K562 (cell line): ENCODE results near the gene FMC1.

ENCODE experiments used
- BHLHE40 ChIP-seq: IDR thresholded peaks from 2 replicates; pipeline ENCODE4 v1.6.1; 2011; ENCODE audit warnings: low read length, improper control_type of control experiment
- EP300 ChIP-seq: IDR thresholded peaks from 2 replicates; pipeline ENCODE4 v1.6.1; 2012; ENCODE audit warnings: low read length, improper control_type of control experiment
- HSF4 ChIP-seq: fragments of 250-450 bp; sonication (Bioruptor Pico); IDR thresholded peaks from 2 replicates; pipeline ENCODE4 v2.1.2; 2022; ENCODE audit warnings: mild to moderate bottlenecking, moderate library complexity, borderline replicate concordance
- NCOA1 ChIP-seq: fragments of 450-650 bp; IDR thresholded peaks from 2 replicates; pipeline ENCODE4 v1.6.1; 2016; ENCODE audit warnings: low read depth
- NRF1 ChIP-seq, 2 experiments: fragments of 450-650 bp; IDR thresholded peaks in 1 of 2; conservative IDR thresholded peaks in 1 of 2; 2 replicates each; pipeline ENCODE4 v1.6.1; 2014; ENCODE audit warnings: mild to moderate bottlenecking in 2 of 2
- POLR2A ChIP-seq: fragments of 450-650 bp; conservative IDR thresholded peaks from 2 replicates; pipeline ENCODE4 v1.6.1; 2016
- POLR2AphosphoS5 ChIP-seq: IDR thresholded peaks from 2 replicates; pipeline ENCODE4 v1.6.1; 2011; ENCODE audit warnings: mild to moderate bottlenecking, low read depth, low read length, moderate library complexity; ENCODE audit not compliant: control insufficient read depth, insufficient read depth
- ZNF384 ChIP-seq: IDR thresholded peaks from 2 replicates; pipeline ENCODE4 v1.6.1; 2012; ENCODE audit warnings: low read depth, low read length, improper control_type of control experiment
- TF ChIP-seq, protein P1 (sequence below), 3 experiments: IDR thresholded peaks in 2 of 3; conservative IDR thresholded peaks in 1 of 3; 2 replicates each; pipeline ENCODE4 v1.5.1; 2011 to 2012; ENCODE audit warnings: low read length in 3 of 3, mild to moderate bottlenecking in 3 of 3, control low read depth in 2 of 3, improper control_type of control experiment in 1 of 3, inconsistent platforms in 1 of 3, low read depth in 1 of 3, mixed read lengths in 1 of 3, moderate library complexity in 1 of 3; ENCODE audit not compliant: insufficient read depth in 2 of 3
- TF ChIP-seq, protein P2 (sequence below): fragments of 250-450 bp; sonication (Bioruptor Pico); IDR thresholded peaks from 2 replicates; pipeline ENCODE4 v1.5.0; 2022; ENCODE audit warnings: mild to moderate bottlenecking
- TF ChIP-seq, protein P3 (sequence below): sonication (generic); formaldehyde crosslinking; IDR thresholded peaks from 2 replicates; pipeline ENCODE4 v1.8.1; 2023; ENCODE audit warnings: mild to moderate bottlenecking, missing genetic modification reagents, moderate library complexity
- TF ChIP-seq, protein P4 (sequence below): fragments of 450-650 bp; formaldehyde crosslinking; IDR thresholded peaks from 2 replicates; pipeline ENCODE4 v1.4.0; 2022; ENCODE audit warnings: missing genetic modification characterization

DNA sequence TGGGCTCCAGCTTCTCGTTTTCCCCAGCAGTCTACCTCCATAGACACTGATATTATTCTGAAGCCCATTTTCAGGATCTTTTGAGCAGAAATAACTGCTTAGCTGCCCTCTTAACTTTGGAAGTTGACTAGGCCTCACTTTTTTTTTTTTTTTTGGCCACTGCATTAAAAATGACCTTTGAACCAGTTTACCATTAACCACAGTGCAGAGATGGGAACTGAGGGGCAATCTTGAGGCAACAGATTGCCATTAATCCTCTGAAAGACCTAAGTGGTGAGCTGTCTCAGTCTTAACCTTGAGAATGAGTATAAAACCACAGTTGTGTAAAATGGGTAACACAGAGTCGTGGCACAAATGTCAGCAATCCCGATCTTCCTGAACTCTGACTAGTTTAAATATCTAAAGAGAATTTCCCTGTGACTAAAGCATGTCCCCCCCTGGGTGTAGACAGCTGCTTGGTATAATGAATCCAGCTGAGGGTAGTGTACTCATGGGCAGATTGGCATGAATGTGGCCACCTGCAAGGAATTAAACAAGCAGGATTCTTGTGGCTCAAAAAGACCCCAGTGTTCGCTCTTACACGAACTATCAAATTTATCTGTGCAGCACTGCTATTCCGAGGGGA lies 46.1 kb upstream of the FMC1 start:
- TF ChIP-seq, protein P1, sequence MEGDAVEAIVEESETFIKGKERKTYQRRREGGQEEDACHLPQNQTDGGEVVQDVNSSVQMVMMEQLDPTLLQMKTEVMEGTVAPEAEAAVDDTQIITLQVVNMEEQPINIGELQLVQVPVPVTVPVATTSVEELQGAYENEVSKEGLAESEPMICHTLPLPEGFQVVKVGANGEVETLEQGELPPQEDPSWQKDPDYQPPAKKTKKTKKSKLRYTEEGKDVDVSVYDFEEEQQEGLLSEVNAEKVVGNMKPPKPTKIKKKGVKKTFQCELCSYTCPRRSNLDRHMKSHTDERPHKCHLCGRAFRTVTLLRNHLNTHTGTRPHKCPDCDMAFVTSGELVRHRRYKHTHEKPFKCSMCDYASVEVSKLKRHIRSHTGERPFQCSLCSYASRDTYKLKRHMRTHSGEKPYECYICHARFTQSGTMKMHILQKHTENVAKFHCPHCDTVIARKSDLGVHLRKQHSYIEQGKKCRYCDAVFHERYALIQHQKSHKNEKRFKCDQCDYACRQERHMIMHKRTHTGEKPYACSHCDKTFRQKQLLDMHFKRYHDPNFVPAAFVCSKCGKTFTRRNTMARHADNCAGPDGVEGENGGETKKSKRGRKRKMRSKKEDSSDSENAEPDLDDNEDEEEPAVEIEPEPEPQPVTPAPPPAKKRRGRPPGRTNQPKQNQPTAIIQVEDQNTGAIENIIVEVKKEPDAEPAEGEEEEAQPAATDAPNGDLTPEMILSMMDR (IDR thresholded peaks at IDR 0.05 in 2 of 3, conservative IDR thresholded peaks at IDR 0.05 in 1 of 3; ENCODE audit: insufficient read depth in 2 of 3, low read depth in 1 of 3, low read length in 3 of 3): no peak
- TF ChIP-seq, protein P2, sequence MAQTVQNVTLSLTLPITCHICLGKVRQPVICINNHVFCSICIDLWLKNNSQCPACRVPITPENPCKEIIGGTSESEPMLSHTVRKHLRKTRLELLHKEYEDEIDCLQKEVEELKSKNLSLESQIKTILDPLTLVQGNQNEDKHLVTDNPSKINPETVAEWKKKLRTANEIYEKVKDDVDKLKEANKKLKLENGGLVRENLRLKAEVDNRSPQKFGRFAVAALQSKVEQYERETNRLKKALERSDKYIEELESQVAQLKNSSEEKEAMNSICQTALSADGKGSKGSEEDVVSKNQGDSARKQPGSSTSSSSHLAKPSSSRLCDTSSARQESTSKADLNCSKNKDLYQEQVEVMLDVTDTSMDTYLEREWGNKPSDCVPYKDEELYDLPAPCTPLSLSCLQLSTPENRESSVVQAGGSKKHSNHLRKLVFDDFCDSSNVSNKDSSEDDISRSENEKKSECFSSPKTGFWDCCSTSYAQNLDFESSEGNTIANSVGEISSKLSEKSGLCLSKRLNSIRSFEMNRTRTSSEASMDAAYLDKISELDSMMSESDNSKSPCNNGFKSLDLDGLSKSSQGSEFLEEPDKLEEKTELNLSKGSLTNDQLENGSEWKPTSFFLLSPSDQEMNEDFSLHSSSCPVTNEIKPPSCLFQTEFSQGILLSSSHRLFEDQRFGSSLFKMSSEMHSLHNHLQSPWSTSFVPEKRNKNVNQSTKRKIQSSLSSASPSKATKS: no peak
- TF ChIP-seq EP300: no peak
- no peak for TF ChIP-seq NRF1 (conservative IDR thresholded peaks at IDR 0.05 in 1 of 2, IDR thresholded peaks at IDR 0.05 in 1 of 2)
- TF ChIP-seq POLR2A: no peak
- TF ChIP-seq, protein P3, sequence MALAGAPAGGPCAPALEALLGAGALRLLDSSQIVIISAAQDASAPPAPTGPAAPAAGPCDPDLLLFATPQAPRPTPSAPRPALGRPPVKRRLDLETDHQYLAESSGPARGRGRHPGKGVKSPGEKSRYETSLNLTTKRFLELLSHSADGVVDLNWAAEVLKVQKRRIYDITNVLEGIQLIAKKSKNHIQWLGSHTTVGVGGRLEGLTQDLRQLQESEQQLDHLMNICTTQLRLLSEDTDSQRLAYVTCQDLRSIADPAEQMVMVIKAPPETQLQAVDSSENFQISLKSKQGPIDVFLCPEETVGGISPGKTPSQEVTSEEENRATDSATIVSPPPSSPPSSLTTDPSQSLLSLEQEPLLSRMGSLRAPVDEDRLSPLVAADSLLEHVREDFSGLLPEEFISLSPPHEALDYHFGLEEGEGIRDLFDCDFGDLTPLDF (CRISPR knock-in tag): no peak
- no peak for TF ChIP-seq BHLHE40
- TF ChIP-seq, protein P4, sequence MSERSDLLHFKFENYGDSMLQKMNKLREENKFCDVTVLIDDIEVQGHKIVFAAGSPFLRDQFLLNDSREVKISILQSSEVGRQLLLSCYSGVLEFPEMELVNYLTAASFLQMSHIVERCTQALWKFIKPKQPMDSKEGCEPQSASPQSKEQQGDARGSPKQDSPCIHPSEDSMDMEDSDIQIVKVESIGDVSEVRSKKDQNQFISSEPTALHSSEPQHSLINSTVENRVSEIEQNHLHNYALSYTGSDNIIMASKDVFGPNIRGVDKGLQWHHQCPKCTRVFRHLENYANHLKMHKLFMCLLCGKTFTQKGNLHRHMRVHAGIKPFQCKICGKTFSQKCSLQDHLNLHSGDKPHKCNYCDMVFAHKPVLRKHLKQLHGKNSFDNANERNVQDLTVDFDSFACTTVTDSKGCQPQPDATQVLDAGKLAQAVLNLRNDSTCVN (CRISPR knock-in tag): no peak
- no peak for TF ChIP-seq ZNF384
- no peak for TF ChIP-seq POLR2AphosphoS5
- TF ChIP-seq HSF4 (CRISPR knock-in tag): no peak
- no peak for TF ChIP-seq NCOA1
